GM12864 (cell line): ENCODE measurements around the gene TUBGCP6.

Source experiments
- DNase-seq: peaks from one replicate; pipeline ENCODE4 v3.0.0-alpha.2; 2011; ENCODE audit warnings: low read depth
- H3K4me3 ChIP-seq: 2 replicates; pipeline ENCODE4 v1.5.1; 2011; ENCODE audit warnings: mild to moderate bottlenecking, low read depth, low read length, control low read depth
- TF ChIP-seq, protein P1 (sequence below): IDR thresholded peaks from 2 replicates; pipeline ENCODE4 v1.5.1; 2011; ENCODE audit warnings: low read depth, mild to moderate bottlenecking, moderate library complexity, low read length, control low read depth, inconsistent platforms; ENCODE audit errors: missing control alignments

Gene TUBGCP6

DNA sequence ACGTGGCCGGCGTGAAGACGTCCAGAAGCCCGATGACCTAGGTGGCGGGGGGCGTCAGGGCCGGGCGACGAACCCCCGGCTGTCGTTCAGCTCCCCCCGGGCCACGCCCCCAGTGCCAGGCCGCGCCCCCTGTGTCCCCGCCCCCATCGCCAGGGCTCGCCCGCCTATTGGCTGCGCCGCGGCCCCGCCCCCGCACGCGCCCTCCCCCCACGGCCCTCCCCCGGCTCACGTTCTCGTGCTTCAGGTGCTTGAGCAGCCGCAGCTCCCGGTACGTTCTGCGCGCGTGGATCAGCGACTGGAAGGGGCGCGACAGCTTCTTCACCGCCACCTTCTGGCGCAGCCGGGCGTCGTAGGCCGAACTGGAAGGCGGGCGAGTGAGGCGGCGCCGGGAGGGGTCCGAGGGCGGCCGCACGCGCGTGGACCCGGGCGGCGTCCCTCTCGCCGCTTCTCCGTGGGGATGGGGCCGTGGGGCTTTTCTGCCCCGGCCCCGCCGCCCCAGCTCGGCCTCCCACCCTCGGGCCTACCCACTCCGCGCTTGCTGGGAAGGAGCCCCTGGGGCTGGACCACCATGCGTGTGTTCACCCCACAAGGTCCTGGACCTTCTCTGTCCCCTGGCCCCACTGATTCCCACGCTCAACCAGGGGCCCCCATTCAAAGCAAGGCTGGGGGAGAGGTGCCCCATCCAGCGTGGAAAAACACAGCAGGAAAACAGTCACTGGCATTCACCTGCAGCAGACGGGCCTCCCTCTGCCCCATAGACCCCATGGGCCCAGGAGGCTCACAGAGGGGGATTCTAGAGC is 23.0 kb upstream of the TUBGCP6 start:
- no peak overlapping the region for H3K4me3 ChIP-seq
- TF ChIP-seq, protein P1, sequence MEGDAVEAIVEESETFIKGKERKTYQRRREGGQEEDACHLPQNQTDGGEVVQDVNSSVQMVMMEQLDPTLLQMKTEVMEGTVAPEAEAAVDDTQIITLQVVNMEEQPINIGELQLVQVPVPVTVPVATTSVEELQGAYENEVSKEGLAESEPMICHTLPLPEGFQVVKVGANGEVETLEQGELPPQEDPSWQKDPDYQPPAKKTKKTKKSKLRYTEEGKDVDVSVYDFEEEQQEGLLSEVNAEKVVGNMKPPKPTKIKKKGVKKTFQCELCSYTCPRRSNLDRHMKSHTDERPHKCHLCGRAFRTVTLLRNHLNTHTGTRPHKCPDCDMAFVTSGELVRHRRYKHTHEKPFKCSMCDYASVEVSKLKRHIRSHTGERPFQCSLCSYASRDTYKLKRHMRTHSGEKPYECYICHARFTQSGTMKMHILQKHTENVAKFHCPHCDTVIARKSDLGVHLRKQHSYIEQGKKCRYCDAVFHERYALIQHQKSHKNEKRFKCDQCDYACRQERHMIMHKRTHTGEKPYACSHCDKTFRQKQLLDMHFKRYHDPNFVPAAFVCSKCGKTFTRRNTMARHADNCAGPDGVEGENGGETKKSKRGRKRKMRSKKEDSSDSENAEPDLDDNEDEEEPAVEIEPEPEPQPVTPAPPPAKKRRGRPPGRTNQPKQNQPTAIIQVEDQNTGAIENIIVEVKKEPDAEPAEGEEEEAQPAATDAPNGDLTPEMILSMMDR = peak; percentile 10
- no peak for DNase-seq

GRCh38 chr22:50266994-50267393 is 22.2 kb upstream of the TUBGCP6 start:
- TF ChIP-seq, protein P1 = no peak
- no peak for DNase-seq
- H3K4me3 ChIP-seq = no peak overlapping the region

DNA sequence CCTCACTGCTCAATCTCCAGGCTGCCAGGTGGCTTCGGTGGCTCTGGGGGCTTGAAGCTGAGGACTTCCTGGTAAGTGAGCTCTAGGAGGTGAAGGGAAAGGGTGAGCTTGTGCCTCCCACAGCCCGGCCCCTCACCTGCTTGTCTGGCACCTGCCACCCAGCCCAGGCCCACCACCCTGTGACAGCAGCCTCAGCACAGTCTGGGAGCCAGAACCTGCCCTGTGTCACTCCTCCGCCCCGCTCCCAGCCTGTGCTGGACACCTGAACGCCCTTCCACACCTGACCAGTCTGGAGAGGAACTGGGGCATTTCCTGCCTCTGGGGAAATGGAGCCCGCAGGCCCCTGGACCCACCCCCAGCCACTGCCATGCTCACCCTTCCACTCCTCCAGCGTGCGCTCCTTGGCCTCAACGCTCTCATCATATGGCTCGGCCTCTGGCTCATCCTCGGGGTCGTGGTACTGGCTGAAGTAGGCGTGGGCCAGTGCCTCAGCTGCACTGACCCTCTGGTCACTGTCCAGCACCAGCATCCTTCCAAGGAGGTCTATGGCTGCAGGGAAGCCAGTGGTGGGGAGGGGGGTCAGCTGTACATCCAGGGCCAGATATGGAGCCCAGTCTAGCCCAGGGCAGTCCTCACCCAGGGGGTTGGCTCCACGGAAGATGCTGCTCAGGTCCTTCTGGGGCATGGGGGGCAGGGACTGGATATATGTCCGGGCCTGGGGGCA is 20.3 kb upstream of the TUBGCP6 start:
- no peak for DNase-seq
- TF ChIP-seq, protein P1 = no peak
- no peak overlapping the region for H3K4me3 ChIP-seq

DNA sequence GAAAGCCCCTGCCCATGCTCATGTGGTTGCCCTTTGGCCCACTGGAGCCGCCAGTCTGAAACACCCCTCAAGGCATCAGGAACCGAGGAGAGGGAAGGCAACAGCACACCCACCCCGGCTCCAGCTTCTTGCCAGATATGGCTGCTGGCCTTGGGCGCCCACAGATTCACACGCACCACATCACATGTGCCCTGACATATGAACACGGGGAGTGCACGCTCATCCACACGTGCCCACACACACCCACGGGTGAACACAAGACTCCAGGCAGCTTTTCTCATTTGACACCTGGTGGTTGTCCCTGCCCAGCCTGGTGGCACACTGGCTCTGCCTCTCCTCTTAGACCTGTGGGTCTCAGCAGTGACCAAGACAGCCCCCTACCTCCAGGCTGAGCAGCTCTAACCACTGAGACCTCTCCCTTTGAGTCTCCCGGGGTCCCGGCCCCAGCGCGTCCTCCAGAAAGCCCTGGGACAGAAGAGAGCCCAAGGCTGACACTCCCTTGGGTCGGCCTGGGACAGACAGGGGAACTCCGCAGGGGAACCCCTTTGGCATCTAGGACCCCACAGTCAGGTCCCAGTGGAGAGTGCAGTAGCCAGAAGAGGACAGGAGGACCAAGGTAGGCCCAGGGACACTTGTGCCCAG is 19.4 kb upstream of the TUBGCP6 start:
- H3K4me3 ChIP-seq = no peak overlapping the region
- no peak for DNase-seq
- TF ChIP-seq, protein P1 = no peak

DNA sequence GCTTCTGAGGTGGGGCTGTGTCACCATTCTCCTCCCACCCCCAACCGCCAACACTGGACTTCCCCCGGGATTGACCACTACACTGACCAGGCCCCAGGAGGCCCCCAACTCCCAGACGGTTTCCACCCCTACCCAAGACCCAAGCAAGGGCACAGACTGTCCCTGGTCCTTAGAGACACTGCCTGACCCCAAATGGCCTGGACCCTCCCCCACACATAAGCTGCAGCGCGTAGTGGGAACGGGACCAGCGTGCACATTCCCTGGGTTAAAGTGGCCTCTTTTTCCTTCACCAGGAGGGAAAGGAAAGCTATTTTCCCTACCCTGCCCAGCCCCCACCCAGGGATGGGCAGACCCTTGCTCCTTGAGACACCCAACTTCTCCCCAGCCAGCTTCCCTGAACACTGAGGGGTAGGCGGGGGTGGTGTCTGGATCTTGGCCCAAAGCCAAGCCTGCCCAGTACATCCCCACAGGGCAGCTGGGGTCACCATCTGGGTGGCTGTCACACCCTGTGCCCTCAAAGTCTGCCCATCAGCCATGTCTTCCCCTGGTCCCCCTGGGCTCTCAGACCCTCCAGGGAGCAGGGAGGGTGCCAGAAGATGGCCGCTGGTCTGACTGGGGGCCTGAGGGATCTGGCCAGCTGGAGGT is 18.3 kb upstream of the TUBGCP6 start:
- no peak for DNase-seq
- TF ChIP-seq, protein P1 = no peak

DNA sequence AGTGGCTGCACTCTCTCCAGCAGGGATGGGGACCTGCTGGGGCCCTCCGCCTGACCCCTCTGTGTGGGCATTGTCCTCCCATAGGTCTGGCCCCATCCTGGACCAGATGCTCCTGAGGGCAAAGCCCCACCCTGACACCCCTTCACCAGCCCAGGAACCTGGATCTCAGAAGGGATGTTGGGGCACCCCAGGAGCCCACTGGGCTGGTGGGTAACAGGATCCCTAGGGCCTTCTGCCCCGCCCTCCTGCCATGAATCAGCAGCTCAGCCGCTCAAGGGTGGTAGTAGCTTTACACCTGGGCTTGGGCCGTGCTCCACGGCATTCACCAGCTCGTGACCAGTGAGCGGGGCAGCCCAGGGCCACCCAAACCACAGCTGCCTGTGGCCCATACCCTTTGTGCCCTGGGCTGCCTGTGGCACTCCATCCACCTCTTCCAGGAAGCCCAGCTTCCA is 17.7 kb upstream of the TUBGCP6 start:
- no peak overlapping the region for H3K4me3 ChIP-seq

More for the DNA sequence above, 18.3 kb upstream of the TUBGCP6 start:
- H3K4me3 ChIP-seq = no peak overlapping the region

More for the DNA sequence above, 17.7 kb upstream of the TUBGCP6 start:
- TF ChIP-seq, protein P1 = no peak
- DNase-seq = no peak
